Renal cortex interstitium (tissue), 11 donors: ENCODE data around the gene COPA. TPM values are rescaled to one million over a fixed set of nuclear protein-coding genes. Genes with fewer than 3 reads are reported as not detected.

Source experiments
- DNase-seq, 11 donors: peaks; one replicate each; pipeline ENCODE4 v3.0.0-alpha.2; 2013; ENCODE audit warnings: low read depth in 9 of 11, low spot score in 4 of 11; ENCODE audit errors: extremely low read depth in 1 of 11
- polyA plus RNA-seq, 3 donors: library from polyadenylated mRNA; unstranded; fragments of 120-200 nt; gene quantifications; one replicate each; pipeline ENCODE4 v1.2.1, GENCODE V29; 2013; ENCODE audit not compliant: insufficient read length in 3 of 3

COPA gene
- polyA plus RNA-seq, 3 donors, result 157 to 174 (median 165) TPM

DNA sequence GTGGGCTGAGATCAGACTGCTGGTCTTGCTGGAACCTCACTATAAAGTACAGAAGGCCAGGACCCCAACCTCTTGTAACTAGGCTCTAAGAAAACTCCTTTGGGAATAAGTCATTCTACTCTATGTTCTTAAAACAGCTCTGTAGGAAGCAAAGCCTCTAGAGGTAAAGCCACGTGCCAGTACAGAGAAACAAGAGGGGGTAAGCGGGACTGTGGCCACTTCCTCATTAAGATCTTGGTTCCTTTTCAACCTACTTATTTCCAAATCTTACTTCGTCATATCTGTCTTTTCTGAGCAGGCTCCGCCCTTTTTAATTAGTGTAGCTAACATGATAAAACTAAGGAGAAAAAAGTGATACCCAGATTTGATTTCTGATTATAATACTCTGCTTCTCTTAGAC is 3.9 kb upstream of the COPA start:
- DNase-seq, result no peak

DNA sequence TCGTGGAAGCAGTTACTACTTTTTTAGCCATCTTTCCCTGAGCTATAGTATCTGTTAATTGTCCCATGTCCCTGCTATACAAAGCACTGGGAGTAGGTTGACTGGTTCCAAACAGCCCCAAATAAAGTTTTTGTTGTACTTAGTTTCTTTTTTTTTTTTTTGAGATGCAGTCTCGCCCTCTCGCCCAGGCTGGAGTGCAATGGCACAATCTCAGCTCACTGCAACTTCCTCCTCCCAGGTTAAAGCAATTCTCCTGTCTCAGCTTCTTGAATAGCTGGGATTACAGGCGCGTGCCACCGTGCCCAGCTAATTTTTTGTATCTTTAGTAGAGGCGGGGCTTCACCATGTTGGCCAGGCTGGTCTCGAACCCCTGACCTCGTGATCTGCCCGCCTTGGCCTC is 3.4 kb upstream of the COPA start:
- DNase-seq, result no peak

DNA sequence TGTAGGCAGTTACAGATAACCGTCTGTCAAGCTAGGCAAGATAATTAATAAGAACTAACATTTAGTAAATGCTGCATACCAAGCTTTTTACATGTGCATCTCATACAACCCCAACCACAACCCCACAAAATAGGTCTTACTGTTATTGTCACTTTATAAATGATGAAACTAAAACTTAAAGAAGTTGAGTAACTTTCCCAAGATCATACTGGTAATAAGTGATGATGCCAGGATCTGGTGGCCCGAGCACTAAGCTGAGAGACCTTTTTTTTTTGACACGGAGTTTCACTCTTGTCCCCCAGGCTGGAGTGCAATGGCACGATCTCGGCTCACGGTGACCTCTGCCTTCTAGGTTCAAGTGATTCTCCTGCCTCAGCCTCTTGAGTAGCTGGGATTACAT is 1.9 kb upstream of the COPA start:
- DNase-seq, result no peak

DNA sequence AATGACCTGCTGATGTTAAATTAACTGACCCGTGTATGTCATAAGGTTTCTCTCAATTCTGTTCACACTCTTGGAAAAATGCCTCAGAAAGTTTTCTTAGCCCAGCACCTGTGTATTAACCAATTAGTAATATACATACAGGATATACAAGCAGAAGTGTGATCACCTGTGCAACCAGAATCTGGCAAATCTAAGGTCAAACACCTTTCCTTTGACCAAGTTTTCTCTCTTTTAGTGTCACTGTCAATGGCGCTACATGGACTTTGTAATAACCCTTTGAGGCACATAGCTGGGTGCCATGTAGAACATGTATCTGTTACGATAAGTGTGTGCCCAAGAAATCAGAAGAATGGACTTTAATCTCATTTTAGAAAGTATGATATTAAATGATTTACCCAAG is 1.2 kb upstream of the COPA start:
- DNase-seq, result no peak

DNA sequence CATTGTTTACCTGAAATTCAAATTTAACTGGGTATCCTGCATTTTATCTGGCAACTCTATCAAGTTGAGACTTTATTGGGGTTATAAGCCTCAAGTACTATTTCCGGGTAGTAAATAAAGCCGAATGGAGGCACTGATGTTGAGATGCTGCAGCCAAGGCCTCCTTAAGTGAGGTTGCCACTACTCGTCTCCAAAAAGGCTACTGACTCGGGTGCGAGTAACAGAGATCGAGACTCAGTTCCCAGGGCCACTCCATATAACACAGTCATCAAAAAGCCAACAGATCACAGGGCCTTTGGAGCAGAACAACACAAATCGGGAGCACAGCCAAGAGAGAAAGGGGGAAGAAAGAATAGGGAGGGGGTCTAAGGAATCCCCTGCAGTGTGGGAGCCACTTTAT is 524 bp downstream of the COPA start:
- peak in 6 of 11 donors; percentile 4 to 22 (median 18) for DNase-seq

DNA sequence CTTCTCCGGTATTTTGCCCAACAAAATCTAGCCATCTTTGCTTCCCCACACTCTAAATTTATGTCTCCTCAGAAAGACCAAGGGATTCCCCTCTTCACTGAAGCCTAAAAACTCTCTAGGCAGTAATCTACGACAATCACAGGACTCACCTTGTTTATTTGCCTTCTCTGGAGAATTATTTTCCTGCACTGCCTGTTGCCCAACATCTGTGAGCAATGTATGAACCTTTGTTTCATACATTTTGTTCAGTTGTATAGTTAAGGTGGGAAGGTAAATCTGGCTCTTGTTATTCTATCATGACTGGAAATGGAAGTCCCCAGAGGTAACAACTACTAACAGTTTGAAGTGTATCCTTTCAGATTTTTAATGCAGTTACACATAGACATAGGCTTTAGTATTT is 2.2 kb downstream of the COPA start:
- DNase-seq, result no peak

DNA sequence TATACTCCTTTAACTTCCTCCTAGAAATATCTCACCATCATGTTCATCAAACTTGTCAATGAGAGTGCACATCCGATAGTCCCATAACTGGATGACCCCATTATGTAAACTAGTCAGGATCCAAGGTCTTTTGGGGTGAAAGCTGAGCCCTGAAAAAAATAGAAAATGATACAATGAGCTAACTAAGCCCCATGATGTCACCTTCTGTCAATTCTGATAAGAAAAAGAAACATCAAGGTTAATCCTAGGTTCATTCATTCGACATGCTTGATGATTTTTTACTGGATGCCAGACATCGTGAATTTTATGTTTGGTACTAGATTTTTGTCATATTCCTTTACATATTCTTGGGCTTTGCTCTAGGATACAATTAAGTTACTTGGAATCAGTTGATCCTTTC is 2.9 kb downstream of the COPA start:
- no peak for DNase-seq

DNA sequence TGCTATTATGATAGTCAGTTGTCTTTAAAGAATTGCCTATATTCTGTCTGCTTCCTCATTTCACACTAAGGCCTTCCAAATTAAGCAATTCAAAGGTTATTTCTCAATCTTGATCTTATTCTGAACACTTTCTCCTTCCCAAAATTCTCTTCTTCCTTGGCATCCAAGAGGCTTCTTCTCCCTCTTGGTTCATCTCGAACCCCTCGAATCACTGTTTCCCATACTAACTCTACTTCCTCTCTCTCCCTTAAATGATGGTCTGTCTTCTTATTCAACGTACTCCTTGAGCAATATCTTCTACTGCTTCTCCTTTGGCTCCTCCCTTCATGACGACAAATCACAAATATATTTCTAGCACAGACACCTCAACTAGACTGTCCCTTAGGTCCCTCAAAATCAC is 4.5 kb downstream of the COPA start:
- no peak for DNase-seq

DNA sequence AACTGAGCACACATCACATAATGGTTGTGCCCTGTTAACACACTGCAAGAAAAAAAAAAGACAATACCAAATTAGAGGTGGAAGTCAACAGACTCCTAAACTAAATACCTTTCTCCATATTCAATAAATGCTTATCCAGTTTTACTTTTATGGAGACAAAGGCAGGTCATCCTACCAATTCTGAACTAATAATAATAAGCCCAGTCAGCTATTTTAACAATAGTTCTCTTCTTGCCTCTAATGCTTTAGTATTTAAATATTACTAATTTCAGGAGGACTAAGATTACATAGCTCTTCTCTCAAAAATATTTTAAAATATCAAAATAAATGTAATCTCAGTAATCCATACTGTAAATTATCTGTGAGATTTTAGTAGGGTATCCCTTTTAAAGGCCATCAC is 10.5 kb downstream of the COPA start:
- no peak for DNase-seq

DNA sequence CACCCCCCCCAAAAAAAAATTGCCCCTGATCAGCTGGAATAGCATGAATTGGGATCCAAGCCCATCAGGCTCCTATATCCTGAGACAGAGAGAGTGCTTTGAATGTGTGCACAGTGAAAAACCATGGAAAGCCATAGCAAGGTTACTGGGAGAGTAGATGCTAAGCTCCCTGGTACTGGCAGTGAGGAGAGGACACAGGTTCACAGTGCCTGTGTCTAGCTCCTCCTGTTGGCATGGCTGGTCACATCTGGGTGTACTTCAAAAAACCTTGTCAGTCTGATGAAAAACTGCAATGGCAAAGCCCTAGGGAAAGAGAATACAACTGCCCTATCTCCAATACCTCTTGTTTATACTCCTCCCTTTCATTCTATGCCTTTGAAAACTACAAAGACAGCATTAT is 12.9 kb downstream of the COPA start:
- DNase-seq, result no peak

DNA sequence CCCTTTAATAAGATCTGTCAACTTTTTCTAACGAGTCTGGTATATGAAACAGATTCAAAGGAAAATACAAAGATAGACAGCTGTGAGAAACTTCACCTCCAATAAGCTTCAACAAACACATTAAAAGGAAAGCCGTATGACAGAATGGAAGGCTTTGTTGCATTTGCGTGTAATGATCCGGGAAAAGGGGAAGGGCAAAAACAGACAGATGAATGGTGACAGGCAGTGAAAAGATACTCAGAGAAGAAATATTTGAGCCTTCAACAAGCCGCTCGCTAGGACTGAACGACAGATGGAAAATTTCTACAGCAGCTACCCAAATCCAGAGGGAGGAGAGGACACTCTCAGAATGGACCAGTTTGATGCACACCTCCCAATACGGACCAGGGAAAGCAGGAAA is 14.9 kb downstream of the COPA start:
- no peak for DNase-seq

DNA sequence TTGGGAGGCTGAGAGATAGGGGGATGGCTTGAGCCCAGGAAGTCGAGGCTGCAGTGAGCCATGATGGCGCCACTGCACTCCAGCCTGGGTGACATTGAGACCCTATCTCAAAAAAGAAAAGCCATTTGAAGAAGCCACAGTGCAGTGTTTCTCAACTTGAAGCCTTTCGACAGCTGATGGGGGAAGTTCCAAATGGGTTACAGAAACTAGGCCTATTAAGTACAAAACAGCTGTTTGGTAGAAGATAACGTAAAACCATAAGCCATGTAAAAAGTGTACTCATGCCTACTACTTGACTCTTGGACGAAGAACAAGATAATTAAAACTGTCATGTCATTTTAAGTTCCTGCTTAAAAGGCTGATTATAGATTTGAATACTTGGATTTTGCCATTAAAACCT is 16.6 kb downstream of the COPA start:
- no peak for DNase-seq

DNA sequence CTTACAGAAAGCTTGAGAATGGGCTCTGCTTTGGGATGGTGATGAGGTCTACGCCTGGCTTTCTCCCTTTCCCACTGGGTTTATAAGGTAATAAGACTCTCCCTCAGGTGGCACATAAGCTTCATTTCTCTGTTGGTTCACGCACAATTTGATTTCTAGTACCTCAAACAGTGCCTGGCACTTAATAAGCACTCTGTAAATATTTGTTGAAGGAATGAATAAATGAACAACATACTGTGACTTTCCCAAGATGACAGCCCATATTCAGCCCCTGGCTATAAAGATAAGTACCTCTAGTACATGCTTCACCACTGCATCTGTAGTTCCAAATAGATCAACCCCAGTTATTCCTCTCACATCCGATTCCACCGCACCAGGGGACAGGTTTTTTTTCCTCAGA is 17.8 kb downstream of the COPA start:
- no peak for DNase-seq

DNA sequence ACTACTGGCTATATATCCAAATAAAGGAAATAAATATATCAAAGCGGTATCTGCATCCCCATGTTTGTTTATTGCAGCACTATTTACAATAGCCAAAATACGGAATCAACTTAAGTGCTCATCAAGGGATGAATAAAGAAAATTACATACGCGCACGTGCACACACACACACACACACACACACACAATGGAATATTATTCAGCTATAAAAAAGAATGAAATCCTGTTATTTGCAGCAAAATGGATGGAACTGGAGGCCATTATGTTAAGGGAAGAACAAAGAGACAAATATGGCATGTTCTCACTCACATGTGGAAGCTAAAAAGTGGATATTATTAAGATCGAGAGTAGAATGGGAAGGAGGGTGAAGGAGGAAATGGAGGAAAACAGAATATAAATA is 20.2 kb downstream of the COPA start:
- DNase-seq, result no peak

DNA sequence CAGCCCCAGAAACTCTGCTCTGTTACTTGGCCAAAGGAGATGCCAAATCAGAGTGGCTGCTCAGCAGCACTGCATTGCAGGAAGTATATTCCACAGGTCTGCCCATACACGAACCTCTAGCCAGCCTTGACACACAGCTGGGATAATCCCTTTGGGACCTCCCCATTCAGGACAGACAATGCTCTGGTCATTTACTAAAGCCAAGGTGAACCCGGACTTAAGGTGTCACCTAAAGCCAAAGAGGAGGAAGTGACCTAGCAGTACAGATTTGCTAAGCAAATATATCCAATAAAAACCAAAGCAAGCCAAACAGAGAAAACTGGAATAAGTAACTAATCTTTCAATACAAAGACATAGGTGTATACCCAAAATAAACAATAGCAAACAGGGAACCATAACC is 27.7 kb downstream of the COPA start:
- no peak for DNase-seq

DNA sequence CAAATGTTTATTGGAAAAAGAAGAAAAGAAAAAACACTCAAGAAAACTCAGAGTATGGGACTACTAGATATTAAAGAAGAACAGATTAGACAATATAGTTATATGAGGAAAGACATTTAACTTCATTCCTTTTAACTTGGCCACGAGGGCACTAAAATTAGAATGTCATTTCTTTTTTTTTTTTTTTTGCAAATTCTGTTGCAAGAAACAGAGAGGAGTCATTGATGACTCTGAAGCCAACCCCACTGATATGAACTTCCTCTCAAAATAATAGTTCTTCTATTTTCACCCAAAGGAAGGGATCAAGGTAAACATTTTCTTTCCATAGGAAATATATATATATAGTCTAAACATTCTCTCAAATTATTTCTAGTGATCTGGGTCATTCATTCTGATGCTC is 33.5 kb downstream of the COPA start:
- DNase-seq, result no peak

DNA sequence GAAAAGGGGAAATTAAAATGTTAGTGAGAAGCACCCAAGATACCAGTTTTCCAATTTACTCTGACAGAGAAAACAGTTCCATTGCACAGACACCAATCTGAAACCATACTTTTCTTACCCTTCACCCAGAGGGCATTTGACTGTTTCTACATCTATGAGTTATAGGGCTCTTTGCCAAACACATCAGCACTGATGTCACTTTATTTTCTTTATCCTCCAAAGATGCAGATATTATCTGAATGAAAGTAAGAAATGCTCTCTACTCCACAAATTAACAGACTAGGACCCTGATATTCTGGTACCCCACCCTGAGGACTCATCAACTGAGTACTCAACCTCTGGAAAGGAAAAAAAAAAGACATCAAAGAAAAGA is 33.9 kb downstream of the COPA start:
- DNase-seq, result no peak

DNA sequence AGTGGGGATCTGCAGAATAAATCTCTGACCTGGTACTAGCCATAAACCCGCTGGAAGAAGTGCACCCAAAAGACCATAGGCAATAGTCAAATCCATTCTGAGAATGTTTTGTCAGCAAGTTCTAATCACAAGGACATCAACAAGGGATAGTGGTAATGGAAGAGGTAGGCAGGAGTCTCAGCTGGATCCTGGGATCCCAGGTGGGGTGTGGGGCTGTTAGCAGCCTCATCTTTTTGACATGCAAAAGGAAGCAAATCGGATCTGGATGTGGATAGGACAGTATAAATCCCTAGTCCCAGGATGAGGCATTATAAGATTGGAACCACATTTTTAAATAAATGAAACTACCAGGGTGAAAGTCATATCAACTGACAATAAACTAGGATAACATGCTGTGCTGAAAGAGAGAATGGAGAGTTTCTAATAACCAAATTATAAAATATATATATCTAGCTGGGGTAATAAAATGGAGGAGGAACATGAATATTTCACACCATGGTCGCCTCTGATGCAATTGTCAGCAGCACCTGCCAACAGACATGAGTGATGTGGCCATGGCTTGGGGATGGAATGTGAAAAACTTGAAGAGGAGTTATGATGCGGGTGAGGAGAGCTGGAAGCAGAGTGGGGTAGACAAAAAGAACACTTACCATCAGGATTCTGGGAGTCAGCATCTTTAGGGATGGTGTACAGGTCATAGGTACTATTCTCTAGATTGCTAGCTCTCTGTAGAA is 34.4 kb downstream of the COPA start:
- DNase-seq, result no peak

DNA sequence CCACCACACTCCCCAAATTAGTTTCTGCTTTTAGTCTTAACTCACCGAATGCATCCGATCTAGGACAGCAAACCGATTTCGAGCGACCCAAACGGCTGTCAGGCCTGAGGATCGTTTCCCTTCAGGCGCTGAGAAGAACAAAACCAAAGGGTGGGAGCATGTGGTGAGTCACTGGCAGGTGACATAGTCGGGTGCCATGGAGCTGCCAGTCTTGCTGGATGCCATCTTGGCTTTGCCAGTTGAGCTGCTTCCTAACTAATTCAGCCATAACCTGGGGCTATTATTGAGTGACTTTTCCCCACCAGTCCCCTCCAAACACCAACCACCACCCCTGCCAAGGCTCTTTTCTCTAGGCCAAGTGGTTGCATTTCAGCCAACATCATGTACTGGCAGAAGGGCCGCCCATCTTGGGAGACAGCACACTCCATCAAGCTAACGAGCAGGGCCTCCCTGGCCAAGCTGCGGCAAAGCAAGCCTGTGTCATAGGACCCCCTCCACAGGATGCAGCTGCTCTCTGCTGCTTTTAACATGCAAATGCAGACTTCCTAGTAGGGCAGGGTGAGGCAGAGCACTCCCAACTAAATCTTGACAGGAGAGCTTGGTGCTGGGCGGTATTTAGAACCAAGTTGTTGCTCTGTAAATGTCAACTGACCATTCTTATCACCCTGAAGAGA is 35.8 kb downstream of the COPA start:
- DNase-seq, result no peak

DNA sequence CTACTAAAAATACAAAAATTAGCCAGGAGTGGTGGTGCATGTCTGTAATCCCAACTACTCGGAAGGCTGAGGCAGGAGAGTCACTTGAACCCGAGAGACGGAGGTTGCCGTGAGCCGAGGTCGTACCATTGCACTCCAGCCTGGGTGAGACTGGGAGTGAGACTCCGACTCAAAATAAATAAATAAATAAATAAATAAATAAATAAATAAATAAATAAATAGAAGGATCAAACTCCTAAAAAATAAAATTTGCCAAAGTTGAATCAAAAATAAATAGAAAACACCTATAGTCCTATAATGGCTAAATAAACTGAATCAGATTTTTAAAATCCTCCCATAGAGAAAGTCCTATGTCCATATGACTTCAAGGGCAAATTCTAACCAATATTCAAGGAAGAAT is 42.9 kb downstream of the COPA start:
- no peak for DNase-seq

DNA sequence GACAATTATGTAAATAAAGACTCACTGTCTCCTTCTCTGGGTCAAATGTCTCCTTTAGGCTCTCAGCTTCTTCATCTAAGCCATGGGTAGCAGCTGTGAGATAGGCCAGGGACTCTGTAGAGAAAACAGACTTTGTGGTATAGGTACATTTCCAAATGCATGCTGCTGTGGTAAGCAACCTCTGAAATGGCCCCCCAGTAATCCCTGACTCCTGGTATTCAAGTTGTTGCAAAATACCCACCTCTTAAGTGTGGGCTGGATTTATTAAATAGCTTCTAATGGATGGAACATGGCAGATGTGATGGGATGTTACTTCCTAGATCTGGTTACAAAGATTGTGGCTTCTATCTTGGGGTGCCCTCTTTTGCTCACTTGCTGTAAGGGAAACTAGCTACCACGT is 47.0 kb downstream of the COPA start:
- DNase-seq, result no peak
